ENCODE results near the gene DDX1.
"Not testable (repeated sequence)": the region's sequence is repeated elsewhere in the genome, so short reads cannot be mapped to it uniquely, and the experiment has no call there.

DDX1 gene

GRCh38 chr2:15596968-15597367, 5.3 kb downstream of the DDX1 start:
- DNase-seq = no peak

DNA sequence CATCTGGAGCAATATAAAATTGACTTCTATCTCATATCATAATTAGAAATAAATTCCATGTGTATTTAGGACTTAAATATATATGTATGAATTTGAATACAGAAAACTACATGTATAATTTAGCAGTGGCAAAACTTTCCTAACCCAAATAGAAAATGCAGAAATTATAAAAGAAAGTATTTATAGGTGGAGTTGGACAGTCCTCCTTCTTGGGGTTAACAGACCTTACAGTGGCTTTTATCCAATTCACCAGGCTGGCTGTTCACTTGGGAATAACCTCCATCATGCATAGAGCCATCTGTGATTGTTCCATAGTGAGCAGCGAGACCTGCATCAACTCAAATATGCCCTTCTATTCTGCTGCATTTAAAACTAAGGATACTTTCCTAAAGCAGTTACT, 8.3 kb downstream of the DDX1 start:
- no peak for DNase-seq

GRCh38 chr2:15601681-15602080, 10.0 kb downstream of the DDX1 start:
- DNase-seq = no peak

DNA sequence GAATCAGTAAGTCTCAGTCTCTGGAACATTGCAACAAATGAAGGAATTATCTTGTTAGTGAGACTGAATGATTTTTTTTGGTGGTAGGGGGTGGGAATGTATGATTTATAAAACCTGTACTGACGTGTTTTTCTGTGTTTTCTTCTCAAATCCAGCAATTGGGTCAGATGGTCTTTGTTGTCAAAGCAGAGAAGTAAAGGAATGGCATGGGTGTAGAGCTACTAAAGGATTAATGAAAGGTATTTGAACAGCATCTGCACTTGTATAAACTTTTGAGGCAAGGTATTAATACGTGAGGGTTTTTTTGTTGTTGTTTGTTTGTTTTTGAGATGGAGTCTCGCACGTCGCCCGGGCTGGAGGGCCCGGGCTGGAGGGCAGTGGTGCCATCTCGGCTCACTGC, 10.7 kb downstream of the DDX1 start:
- DNase-seq = no peak

DNA sequence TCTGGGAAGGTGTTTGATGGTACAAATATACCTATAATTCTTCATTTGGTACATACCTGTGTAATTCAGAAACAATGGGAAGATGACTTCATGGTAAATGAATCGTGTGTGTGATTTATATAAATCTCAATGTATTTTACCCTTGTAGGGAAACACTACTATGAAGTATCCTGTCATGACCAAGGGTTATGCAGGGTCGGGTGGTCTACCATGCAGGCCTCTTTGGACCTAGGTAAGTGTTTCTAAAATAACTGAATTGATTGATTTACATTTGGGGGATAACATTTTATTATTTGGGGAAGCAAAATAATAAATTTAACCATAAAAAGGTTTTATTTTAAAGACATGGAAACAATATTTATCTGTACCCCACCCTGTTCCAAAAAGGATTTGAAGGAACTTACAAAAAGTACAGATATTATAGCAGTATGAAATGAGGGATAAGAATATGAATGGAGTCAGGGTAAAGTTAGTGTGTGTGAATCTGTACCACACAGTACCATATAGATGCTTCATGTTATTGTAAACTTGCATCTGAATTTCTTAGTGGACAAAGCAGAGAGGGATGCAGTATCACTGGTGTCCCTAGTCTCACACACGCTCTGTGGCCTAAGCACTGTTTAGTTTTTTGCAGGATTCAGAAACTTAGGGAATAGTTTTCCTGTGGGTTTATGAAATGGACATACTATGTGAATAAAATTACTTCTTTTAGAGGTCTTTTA, 11.5 kb downstream of the DDX1 start:
- DNase-seq = no peak

DNA sequence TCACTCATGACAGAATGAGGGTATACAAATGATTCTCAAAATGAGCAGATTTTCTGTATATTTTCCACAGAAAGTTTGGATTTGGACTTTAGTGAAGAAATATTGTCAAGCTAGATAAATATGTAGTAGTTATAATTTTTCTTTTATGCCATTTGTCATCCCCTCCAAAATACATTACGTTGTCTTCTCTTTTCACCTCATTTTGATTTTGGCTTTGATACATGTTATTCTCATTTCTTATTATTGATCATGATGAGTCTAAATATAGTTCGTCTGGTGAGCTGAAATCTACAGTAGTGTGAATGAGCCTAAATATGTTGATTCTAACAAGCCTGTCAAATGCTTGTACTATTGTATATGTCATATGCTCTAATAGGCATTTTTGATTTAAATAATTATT, 12.3 kb downstream of the DDX1 start:
- no peak for DNase-seq

DNA sequence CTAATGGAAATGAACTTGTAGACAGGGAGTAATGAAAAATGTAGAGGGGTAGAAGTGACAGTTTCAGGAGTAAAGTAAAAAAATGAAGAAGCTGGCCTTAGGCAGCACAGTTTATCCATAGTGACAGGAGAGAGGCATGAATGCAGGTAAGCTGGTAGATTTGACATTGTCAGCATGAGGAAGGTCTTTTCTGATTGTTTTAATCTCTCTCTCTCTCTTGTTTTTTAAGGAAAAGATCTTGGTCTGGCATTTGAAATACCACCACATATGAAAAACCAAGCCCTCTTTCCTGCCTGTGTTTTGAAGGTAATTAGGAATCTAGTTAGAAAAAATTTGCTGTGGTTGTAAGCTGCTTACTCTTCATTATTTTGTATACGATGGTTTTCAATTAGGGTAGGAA, 14.1 kb downstream of the DDX1 start:
- DNase-seq = no peak

- no peak for DNase-seq
These were observed 15.1 kb downstream of the DDX1 start for GRCh38 chr2:15606481-15607441.

GRCh38 chr2:15607709-15608391, 16.2 kb downstream of the DDX1 start:
- DNase-seq = no peak

- DNase-seq = no peak
These were observed 16.7 kb downstream of the DDX1 start for GRCh38 chr2:15608392-15608761.

DNA sequence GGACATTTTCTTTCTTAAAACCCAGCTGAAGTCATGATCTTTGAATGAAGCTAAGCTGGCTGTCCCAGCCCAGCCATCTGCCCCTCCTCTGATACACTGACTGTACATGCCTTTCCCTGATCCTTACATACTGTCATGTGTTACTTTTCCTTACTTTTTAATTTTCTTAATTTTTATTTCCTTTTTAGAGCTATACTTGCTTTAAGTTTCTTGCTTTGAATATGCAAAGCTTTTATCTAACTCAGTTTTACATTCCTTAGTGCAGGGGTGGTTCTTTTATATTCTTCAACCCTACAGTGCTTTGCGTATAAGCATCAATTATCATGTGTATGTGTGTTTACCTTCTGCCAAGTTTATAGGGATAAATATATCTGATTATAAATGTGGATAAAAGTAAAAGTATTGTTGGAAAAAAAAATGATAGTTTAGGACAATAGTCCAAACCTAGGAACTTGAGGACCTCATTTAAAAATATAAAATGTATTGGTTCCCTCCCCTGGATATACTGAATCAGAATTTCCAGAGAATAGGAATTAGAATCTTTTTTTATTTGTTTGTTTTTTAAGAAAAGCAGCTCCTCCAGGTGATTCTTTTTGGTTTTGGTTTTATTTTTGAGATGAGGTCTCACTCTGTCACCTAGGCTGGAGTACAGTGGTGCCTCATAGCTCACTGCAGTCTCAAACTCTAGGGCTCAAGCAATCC, 17.8 kb downstream of the DDX1 start:
- DNase-seq = no peak

- DNase-seq = no peak
These were observed 18.8 kb downstream of the DDX1 start for GRCh38 chr2:15610430-15610952.

DNA sequence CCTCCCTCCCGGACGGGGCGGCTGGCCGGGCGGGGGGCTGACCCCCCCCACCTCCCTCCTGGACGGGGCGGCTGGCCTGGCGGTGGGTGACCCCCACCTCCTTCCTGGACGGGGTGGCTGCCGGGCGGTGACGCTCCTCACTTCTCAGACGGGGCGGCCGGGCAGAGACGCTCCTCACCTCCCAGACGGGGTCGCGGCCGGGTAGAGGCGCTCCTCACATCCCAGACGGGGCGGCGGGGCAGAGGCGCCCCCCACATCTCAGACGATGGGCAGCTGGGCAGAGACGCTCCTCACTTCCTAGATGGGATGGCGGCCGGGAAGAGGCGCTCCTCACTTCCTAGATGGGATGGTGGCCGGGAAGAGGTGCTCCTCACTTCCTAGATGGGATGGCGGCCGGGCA, 20.4 kb downstream of the DDX1 start:
- DNase-seq = not testable (repeated sequence)

GRCh38 chr2:15613736-15614429, 22.2 kb downstream of the DDX1 start:
- DNase-seq = no peak

- no peak for DNase-seq
These were observed 23.1 kb downstream of the DDX1 start for GRCh38 chr2:15614545-15615300.

DNA sequence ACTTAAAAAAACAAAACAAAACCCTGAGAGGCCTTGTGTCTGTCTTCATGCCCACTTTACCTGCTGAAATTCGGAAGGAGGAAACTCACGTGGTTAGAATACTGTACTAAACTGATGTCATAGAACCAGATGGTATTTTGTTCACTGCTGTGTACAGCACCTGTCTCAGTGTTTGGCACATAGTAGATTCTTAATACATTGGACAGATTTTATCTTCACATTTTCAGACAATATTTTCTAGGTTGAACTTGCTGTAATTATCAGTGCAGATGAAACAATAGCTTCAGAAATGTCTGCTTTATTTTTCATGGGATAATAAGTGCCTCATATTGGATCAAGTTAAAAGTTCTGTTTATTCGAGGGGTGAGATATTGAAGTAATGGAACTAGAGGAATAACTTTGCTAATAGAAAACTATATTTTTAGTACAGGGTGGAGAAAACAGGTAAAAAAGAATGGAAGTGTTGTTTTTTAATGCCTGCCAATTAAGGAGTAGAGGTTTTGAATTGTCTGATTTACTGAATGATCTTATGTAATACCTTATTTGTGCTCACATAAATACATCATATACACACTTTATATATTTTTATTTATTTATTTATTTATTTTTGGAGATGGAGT, 23.7 kb downstream of the DDX1 start:
- no peak for DNase-seq

GRCh38 chr2:15616429-15616828, 24.8 kb downstream of the DDX1 start:
- no peak for DNase-seq

- no peak for DNase-seq
These were observed 25.4 kb downstream of the DDX1 start for GRCh38 chr2:15616850-15617777.

DNA sequence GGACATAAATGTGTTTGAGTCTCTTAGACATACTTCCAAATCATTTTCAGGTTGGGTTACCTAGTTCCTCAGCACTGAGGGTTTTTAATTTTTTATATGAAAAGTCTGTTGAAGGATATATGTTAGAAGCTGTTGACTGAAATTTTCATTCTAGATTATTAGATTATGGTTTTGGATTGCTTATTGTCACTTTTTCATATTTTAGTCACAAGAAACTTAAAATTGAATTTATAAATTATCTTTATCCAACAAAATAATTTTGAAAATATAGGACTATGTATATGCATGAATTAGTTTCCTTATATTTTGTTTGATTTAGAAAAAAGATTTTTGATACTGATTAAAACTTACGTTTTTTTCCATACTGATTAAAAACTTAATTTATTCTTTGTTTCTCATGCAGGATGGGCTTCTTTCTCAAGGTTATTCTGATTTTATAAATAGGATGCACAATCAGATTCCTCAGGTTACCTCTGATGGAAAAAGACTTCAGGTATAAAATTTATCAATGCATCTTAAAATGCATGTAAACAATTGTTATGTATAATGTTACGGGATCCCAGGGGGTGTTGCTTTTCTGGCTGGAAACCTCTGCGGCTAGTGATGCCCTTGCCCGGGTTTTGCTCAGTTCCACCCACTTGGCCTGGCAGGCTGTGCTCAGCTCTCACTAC, 26.2 kb downstream of the DDX1 start:
- DNase-seq = no peak

All from stimulated activated CD4-positive, alpha-beta T cell treated with anti-CD3 and anti-CD28 coated beads, Interleukin-4, amount 100 ng/mL, for 24 hours (primary cell).